Keratinocyte (primary cell): ENCODE data around the gene SPRED3.

Source experiments
- EZH2 ChIP-seq: IDR thresholded peaks from one replicate; pipeline ENCODE4 v1.6.1; 2012; ENCODE audit warnings: inconsistent platforms, mild to moderate bottlenecking, low read length, moderate library complexity
- TF ChIP-seq, protein P1 (sequence below), 3 experiments: IDR thresholded peaks in 1 of 3; conservative IDR thresholded peaks in 1 of 3; optimal IDR thresholded peaks in 1 of 3; 2 replicates in 2 of 3; 3 replicates in 1 of 3; pipeline versions ENCODE3 to v1.5.1; 2011; ENCODE audit warnings: low read length in 3 of 3, mild to moderate bottlenecking in 3 of 3, moderate library complexity in 2 of 3, control low read depth in 1 of 3, inconsistent platforms in 1 of 3; ENCODE audit not compliant: insufficient read depth in 2 of 3; ENCODE audit errors: extremely low read depth in 1 of 3

DNA sequence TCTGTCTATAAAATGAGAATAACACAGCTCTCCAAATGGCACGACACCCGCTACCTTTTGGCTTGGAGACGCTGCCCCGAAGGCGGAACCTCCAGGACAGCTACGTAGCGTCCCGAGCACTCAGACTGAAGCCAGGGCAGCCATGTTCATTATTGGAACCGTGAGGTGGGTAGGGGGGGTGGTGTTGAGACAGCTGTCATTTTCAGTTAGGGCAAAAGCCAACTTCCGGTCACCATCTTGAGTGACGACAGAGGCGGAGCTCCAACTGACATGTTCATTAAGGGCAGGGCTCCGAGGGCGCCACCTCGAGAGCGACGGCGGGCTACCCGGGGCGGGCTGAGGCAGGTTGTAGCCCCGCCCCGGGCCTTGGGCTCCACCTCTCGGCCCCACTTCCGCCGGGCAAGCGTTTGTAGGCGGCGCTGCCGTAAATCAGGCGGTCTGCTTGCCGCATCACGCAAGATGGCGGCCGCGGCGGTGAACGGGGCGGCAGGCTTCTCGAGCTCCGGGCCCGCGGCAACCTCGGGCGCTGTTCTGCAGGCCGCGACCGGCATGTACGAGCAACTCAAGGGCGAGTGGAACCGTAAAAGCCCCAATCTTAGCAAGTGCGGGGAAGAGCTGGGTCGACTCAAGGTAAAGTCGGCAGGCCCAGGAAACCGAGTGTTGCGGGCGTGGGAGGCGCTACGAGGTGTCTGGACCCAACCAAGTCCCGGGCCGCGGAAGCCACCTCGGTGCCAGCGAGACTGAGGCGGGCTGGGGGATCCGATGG is 14.0 kb upstream of the SPRED3 start, which contains the start of gene PSMD8:
- TF ChIP-seq, protein P1, sequence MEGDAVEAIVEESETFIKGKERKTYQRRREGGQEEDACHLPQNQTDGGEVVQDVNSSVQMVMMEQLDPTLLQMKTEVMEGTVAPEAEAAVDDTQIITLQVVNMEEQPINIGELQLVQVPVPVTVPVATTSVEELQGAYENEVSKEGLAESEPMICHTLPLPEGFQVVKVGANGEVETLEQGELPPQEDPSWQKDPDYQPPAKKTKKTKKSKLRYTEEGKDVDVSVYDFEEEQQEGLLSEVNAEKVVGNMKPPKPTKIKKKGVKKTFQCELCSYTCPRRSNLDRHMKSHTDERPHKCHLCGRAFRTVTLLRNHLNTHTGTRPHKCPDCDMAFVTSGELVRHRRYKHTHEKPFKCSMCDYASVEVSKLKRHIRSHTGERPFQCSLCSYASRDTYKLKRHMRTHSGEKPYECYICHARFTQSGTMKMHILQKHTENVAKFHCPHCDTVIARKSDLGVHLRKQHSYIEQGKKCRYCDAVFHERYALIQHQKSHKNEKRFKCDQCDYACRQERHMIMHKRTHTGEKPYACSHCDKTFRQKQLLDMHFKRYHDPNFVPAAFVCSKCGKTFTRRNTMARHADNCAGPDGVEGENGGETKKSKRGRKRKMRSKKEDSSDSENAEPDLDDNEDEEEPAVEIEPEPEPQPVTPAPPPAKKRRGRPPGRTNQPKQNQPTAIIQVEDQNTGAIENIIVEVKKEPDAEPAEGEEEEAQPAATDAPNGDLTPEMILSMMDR (optimal IDR thresholded peaks at IDR 0.05 in 1 of 3, IDR thresholded peaks at IDR 0.05 in 1 of 3, conservative IDR thresholded peaks at IDR 0.05 in 1 of 3; ENCODE audit: extremely low read depth in 1 of 3, insufficient read depth in 2 of 3, low read length in 3 of 3): peak in 2 of 3 experiments; percentile 24 to 25
- no peak for TF ChIP-seq EZH2
